KBM-7 (cell line): ENCODE data around the gene SLCO4A1.

Experiments used
- DNase-seq: peaks from one replicate; pipeline ENCODE4 v3.0.0-alpha.2; 2015
- in situ Hi-C: fragments of 300-500 bp; cut with MboI; formaldehyde crosslinking; loops from 2 replicates; pipeline ENCODE4 v1.14.3; 2020; ENCODE audit warnings: low sequenced_read_pairs, low pct_unique_long_range_greater_than_20kb, mixed read lengths

The SLCO4A1 gene, protein sequence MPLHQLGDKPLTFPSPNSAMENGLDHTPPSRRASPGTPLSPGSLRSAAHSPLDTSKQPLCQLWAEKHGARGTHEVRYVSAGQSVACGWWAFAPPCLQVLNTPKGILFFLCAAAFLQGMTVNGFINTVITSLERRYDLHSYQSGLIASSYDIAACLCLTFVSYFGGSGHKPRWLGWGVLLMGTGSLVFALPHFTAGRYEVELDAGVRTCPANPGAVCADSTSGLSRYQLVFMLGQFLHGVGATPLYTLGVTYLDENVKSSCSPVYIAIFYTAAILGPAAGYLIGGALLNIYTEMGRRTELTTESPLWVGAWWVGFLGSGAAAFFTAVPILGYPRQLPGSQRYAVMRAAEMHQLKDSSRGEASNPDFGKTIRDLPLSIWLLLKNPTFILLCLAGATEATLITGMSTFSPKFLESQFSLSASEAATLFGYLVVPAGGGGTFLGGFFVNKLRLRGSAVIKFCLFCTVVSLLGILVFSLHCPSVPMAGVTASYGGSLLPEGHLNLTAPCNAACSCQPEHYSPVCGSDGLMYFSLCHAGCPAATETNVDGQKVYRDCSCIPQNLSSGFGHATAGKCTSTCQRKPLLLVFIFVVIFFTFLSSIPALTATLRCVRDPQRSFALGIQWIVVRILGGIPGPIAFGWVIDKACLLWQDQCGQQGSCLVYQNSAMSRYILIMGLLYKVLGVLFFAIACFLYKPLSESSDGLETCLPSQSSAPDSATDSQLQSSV

GRCh38 chr20:62642051-62642665 lies at the start of gene SLCO4A1:
TSS of gene SLCO4A1 (plus strand) at chr20:62642503. CDS start at chr20:62656455, 13,952 bp downstream.
- DNase-seq = peak; percentile 88
- in situ Hi-C loops = no loop called here

DNA sequence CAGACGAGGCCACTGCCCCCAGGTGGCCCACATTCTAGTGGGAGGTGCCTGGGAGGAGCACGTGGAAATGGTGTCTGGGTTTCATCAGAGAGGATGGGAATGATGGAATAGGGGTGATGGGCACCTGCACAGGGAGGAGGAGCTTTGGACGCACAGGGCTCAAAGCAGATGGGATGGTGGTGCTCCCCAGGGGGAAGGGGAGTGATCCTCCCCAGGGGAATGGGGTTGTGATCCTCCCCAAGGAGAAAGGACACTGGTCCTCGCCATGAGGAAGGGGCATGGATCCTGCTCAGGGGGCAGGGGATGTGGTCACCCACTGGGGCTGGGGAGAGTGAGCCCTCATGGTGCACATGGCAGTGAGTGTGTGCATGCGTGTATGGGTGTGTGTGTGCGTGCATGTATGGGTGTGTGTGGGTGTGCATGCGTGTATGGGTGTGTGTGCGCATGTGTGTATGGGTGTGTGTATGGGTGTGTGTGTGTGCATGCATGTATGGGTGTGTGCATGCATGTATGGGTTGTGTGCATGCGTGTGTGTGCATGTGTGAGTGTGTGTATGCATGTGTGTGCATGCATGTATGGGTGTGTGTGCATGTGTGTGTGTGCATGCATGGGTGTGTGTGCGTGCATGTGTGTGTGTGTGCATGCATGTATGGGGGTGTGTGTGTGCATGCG lies 49.7 kb upstream of the SLCO4A1 start:
- DNase-seq = no peak
- in situ Hi-C loops = no loop called here

DNA sequence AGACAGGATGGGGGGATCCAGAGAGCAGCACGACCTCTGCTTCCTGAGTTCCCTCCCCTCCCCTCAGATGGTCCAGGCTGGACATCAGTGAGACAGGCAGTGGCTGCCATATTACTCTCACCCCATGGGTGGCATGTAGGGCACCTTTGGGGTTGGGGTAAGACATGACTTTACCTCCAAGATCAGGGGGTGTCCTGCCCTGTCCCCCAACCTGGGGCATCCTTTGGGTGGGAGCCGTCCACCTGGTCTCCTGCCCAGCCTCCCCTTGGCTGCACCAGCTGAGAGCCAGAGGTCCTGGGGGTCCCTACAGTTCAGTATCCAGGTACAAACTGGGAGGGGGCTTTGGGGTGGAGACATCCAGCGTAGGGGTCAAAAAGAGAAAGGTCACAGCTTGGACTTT lies 48.7 kb upstream of the SLCO4A1 start:
- DNase-seq = no peak
- in situ Hi-C loops = no loop called here

DNA sequence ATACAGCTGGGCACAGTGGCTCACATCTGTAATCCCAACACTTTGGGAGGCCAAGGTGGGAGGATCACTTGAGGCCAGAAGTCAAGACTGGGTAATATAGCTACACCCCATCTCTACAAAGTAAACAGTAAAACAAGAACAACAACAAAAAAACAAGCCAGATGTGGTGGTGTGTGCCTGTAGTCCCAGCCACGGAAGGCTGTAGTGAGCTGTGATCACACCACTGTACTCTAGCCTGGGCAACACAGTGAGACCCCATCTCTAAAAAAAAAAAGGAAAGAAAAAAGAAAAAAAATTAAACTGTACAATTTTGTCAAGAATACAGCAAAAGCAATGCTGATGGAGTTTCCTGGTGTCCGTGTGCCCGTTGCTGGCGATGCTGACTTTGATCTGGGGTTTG lies 47.2 kb upstream of the SLCO4A1 start:
- in situ Hi-C loops = no loop called here
- DNase-seq = no peak

DNA sequence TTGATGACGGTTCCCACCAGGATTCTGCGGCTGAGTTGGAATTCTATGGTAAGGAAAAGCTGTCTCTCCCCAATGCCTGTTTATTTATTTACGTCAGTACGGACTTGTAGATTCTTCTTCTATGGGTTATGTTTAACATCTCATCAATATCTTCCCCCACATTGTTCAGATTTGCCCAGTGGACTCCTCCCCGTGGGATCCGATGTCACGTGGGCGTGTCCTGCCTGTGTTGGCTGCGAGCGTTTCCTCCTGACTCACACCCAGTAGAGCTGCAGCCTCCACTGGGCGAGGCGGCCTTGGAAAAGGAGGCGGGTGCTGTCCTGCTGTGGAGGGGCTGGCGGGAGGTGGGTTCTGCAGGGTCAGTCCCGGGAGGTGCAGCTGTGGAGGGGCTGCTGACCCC lies 46.8 kb upstream of the SLCO4A1 start:
- in situ Hi-C loops = no loop called here
- no peak for DNase-seq

GRCh38 chr20:62596486-62596885 lies 45.8 kb upstream of the SLCO4A1 start:
- no peak for DNase-seq
- in situ Hi-C loops = no loop called here

DNA sequence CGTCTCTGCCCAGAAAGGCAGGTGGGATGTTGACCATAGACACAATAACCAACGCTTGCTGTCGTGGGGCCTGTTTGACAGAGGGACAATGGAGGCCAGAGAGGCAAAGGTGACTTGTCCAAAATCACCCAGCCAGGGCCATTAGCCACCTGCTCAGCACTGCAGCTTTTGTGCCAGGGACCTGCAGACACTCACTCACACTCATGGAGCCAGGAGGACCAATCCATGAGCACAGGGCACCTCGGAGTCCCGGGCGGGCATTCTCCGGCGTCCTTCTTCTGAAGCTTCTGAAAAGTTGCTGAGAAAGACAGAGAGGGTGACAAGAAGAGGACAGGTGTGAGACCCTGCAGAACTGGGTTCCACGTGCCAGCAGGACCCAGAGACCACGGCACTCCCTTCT lies 45.4 kb upstream of the SLCO4A1 start:
- in situ Hi-C loops = no loop called here
- no peak for DNase-seq

GRCh38 chr20:62597416-62598115 lies 44.7 kb upstream of the SLCO4A1 start:
- in situ Hi-C loops = no loop called here
- no peak for DNase-seq

- in situ Hi-C loops = no loop called here
- DNase-seq = no peak
Observed at GRCh38 chr20:62598761-62599194, 43.5 kb upstream of the SLCO4A1 start.

- in situ Hi-C loops = no loop called here
- no peak for DNase-seq
Observed at GRCh38 chr20:62599216-62600110, 42.8 kb upstream of the SLCO4A1 start.

GRCh38 chr20:62601172-62601571 lies 41.1 kb upstream of the SLCO4A1 start:
- in situ Hi-C loops = no loop called here

DNA sequence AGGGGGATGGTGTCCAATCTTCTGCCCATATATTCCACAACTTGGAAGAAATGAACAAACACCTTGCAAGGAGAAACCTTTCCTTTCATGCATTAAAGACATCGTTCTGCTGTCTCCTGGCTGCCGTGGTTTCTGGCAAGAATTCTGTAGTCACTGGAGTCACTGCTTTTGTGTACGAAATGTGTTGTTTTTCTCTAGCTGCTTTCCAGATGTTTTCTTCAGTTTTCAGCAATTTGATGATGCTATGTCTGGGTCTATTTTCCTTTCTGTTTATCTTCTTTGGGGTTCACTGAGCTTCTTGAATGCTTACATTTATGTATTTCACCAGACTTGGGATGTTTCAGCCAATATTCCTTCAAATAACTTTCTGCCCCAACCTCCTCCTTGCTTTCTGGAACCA lies 40.6 kb upstream of the SLCO4A1 start:
- in situ Hi-C loops = no loop called here
- DNase-seq = no peak

More at GRCh38 chr20:62601172-62601571, 41.1 kb upstream of the SLCO4A1 start:
- no peak for DNase-seq

- peak; percentile 77 for DNase-seq
- in situ Hi-C loops = no loop called here
Observed at GRCh38 chr20:62602550-62602949, 39.8 kb upstream of the SLCO4A1 start.

- peak; percentile 94 for DNase-seq
- in situ Hi-C loops = no loop called here
Observed at GRCh38 chr20:62603021-62603906, 39.0 kb upstream of the SLCO4A1 start.

GRCh38 chr20:62603907-62604785 lies 38.2 kb upstream of the SLCO4A1 start:
- in situ Hi-C loops = no loop called here

DNA sequence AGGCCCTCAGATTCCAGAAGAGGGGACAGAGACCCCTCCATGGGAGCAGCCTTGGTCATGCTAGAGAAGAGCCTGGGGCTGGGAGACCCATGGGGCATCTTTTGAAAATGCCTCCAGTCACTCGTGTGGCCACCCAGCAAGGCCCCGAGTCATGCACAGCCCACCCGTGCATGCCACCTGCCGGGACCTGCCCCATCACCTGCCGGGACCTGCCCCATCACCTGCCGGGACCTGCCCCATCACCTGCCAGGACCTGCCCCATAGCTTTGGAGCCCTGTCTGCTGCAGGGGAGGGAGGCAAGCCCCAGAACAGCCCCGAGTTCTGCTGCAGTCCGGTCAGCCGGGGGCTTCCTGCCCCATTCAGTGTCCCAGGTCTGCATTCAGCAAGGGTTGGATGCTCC lies 37.5 kb upstream of the SLCO4A1 start:
- no peak for DNase-seq
- in situ Hi-C loops = no loop called here

More at GRCh38 chr20:62603907-62604785, 38.2 kb upstream of the SLCO4A1 start:
- no peak for DNase-seq
